Measurements from ENCODE around the gene PLA2G3.
"Not testable (repeated sequence)": the region's sequence is repeated elsewhere in the genome, so short reads cannot be mapped to it uniquely, and the experiment has no call there.

Gene PLA2G3

GRCh38 chr22:31122532-31123291, 17.6 kb downstream of the PLA2G3 start, which contains the start of gene INPP5J:
TSS of gene INPP5J (plus strand) at chr22:31122966. CDS start at chr22:31123015, 49 bp downstream.
- peak; percentile 74 for DNase-seq

- no peak for DNase-seq
Observed at GRCh38 chr22:31122196-31122531, 18.1 kb downstream of the PLA2G3 start.

GRCh38 chr22:31121403-31121802, 18.9 kb downstream of the PLA2G3 start:
- DNase-seq = no peak

- DNase-seq = no peak
Observed at GRCh38 chr22:31120642-31121041, 19.7 kb downstream of the PLA2G3 start.

GRCh38 chr22:31120230-31120629, 20.1 kb downstream of the PLA2G3 start:
- DNase-seq = no peak

- DNase-seq = no peak
Observed at GRCh38 chr22:31119026-31119717, 21.1 kb downstream of the PLA2G3 start.

GRCh38 chr22:31118046-31118820, 22.1 kb downstream of the PLA2G3 start:
- DNase-seq = no peak

GRCh38 chr22:31112547-31113091, 27.7 kb downstream of the PLA2G3 start:
- DNase-seq = not testable (repeated sequence)

GRCh38 chr22:31107894-31108218, 32.5 kb downstream of the PLA2G3 start:
- no peak for DNase-seq

- peak; percentile 94 for DNase-seq
Observed at GRCh38 chr22:31107178-31107893, 33.0 kb downstream of the PLA2G3 start, which contains the start of gene SELENOM. TSS of gene SELENOM (minus strand) at chr22:31107568. CDS start at chr22:31107505, 63 bp downstream.

GRCh38 chr22:31106731-31107177, 33.6 kb downstream of the PLA2G3 start:
- no peak for DNase-seq

- DNase-seq = no peak
Observed at GRCh38 chr22:31106001-31106571, 34.2 kb downstream of the PLA2G3 start.

- DNase-seq = peak; percentile 7
Observed at GRCh38 chr22:31105282-31105929, 34.9 kb downstream of the PLA2G3 start.

GRCh38 chr22:31104869-31105268, 35.4 kb downstream of the PLA2G3 start:
- DNase-seq = no peak

GRCh38 chr22:31103899-31104694, 36.2 kb downstream of the PLA2G3 start:
- no peak for DNase-seq

- DNase-seq = no peak
Observed at GRCh38 chr22:31103111-31103510, 37.2 kb downstream of the PLA2G3 start.

- DNase-seq = no peak
Observed at GRCh38 chr22:31102441-31103081, 37.7 kb downstream of the PLA2G3 start.

GRCh38 chr22:31100762-31101525, 39.4 kb downstream of the PLA2G3 start:
- DNase-seq = no peak
